ENCODE data around the gene HELZ. TPM values are rescaled to one million over a fixed set of nuclear protein-coding genes. Genes with fewer than 3 reads are reported as not detected.

The HELZ gene
- polyA plus RNA-seq, 1 of the 3 experiments (the other 2 are of a cell fraction) = 4.3 TPM

DNA sequence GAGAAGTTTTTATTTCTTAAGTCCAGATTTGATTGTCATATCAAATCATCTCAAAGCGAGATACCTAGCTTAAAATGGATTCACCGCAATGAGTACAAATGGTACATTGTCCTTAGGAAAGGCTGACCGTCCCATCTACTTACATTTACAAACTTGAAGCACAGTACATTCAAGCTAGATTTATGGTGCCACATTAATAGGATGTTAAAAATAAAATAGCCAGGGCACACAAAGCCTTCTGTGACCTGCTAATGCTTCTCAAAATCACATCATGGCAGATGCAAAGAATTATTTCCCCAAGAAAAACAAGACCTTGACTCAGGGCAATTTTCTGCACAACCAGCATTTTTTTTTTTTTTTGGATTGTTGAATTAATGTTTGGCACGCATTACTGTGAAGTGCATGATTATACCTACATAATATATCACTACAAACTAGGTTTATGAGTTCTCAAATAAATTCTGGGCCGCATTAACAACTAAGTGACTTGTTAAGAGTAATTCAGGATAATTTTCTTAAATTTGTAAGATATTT, 175.3 kb downstream of the HELZ start:
- Histone ChIP-seq H3K4me2 (no peak overlapping the region), H4K20me1 (ENCODE audit: insufficient read depth) (no peaks in the 10 kb centered on the region), H2AFZ (ENCODE audit: low read depth) (no peak overlapping the region), H3K36me3 (replicated peaks in 1 of 2; ENCODE audit: control insufficient read depth in 1 of 2, insufficient read depth in 2 of 2, low read length in 1 of 2) (peaks cover 9 to 32% of the 10 kb centered on the region in 2 experiments), H3K27ac (ENCODE audit: low read depth in 2 of 2, low read length in 1 of 2) (no peak overlapping the region; a peak in 1 of 4 replicates), H3K79me2 (ENCODE audit: insufficient read depth) (no peaks in the 10 kb centered on the region), H3K27me3 (ENCODE audit: insufficient read depth) (no peaks in the 10 kb centered on the region), H3F3A (replicated peaks; ENCODE audit: insufficient read depth) (no peaks in the 10 kb centered on the region), H3K9me2 (no peaks in the 10 kb centered on the region), H3K9ac (no peak overlapping the region), H3K9me3 (no peaks in the 10 kb centered on the region), H3K4me1 (ENCODE audit: control insufficient read depth in 1 of 2, insufficient read depth in 2 of 2, low read depth in 1 of 2, low read length in 1 of 2) (peaks cover 0 to 26% of the 10 kb centered on the region in 2 experiments; a peak in 1 of 4 replicates), H3K4me3 (ENCODE audit: low read depth in 2 of 2, low read length in 1 of 2) (no peak overlapping the region)
- TF ChIP-seq TCF12 (IDR thresholded peaks at IDR 0.05) (no peak), FOXJ3 (CRISPR knock-in tag; IDR thresholded peaks at IDR 0.05) (no peak), CHD2 (IDR thresholded peaks at IDR 0.05; ENCODE audit: low read length, partially characterized antibody) (no peak)
- 98% methylated on average over 5 of the region's 5 CpGs for WGBS (ENCODE audit: low lambda C conversion rate)
- no peak for DNase-seq
- CTCF ChIA-PET = interaction anchor here (0.7 to 5.0 kb wide), 8 partner anchors 8 to 155 kb away, joined by 3 to 21 read pairs (median 4); no protein-coding TSS in a partner anchor
- POLR2A ChIA-PET = interaction anchor here (1.8 kb wide), 1 partner anchor 103 kb away, joined by 4 read pairs; no protein-coding TSS in a partner anchor

DNA sequence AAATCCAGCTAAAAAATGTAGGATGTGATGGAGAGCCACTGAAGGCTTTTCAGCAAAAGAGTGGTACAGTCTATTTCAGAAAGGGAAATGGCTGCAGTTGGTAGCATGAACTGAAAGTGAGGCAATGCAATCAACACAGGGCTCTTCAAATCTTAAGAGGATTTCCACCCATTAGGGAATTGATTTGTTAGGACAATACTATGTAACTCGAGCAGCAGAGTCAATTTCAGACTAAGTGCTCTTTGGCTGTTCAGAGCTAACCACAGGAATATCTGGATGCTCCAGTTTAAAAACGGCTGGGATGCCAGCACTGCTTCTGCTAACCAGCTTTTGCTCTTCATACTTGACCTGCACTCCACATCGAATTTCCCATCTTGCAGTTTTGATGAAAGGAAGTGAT, 176.0 kb downstream of the HELZ start:
- H3K4me3 ChIP-seq (ENCODE audit: low read depth in 2 of 2, low read length in 1 of 2) = no peak overlapping the region
- ChIA-PET POLR2A (interaction anchor here (1.4 to 1.8 kb wide), 2 partner anchors 57 to 102 kb away, joined by 3 to 4 read pairs; no protein-coding TSS in a partner anchor), CTCF (interaction anchor here (0.7 to 5.0 kb wide), 12 partner anchors 9 to 342 kb away, joined by 3 to 21 read pairs (median 4); no protein-coding TSS in a partner anchor)
- H3K36me3 ChIP-seq (replicated peaks in 1 of 2; ENCODE audit: control insufficient read depth in 1 of 2, insufficient read depth in 2 of 2, low read length in 1 of 2) = peaks cover 6 to 25% of the 10 kb centered on the region in 2 experiments
- 81% methylated on average over 3 of the region's 3 CpGs for WGBS (ENCODE audit: low lambda C conversion rate)
- H3K9me2 ChIP-seq = no peaks in the 10 kb centered on the region
- H3F3A ChIP-seq (replicated peaks; ENCODE audit: insufficient read depth) = no peaks in the 10 kb centered on the region
- H3K27ac ChIP-seq (ENCODE audit: low read depth in 2 of 2, low read length in 1 of 2) = no peak overlapping the region
- peaks cover 0 to 26% of the 10 kb centered on the region in 2 experiments; a peak in 1 of 4 replicates for H3K4me1 ChIP-seq (ENCODE audit: control insufficient read depth in 1 of 2, insufficient read depth in 2 of 2, low read depth in 1 of 2, low read length in 1 of 2)
- DNase-seq = no peak
- TF ChIP-seq, protein P1, sequence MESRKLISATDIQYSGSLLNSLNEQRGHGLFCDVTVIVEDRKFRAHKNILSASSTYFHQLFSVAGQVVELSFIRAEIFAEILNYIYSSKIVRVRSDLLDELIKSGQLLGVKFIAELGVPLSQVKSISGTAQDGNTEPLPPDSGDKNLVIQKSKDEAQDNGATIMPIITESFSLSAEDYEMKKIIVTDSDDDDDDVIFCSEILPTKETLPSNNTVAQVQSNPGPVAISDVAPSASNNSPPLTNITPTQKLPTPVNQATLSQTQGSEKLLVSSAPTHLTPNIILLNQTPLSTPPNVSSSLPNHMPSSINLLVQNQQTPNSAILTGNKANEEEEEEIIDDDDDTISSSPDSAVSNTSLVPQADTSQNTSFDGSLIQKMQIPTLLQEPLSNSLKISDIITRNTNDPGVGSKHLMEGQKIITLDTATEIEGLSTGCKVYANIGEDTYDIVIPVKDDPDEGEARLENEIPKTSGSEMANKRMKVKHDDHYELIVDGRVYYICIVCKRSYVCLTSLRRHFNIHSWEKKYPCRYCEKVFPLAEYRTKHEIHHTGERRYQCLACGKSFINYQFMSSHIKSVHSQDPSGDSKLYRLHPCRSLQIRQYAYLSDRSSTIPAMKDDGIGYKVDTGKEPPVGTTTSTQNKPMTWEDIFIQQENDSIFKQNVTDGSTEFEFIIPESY (IDR thresholded peaks at IDR 0.05; ENCODE audit: borderline replicate concordance, low read depth) = no peak
- TF ChIP-seq, protein P2, sequence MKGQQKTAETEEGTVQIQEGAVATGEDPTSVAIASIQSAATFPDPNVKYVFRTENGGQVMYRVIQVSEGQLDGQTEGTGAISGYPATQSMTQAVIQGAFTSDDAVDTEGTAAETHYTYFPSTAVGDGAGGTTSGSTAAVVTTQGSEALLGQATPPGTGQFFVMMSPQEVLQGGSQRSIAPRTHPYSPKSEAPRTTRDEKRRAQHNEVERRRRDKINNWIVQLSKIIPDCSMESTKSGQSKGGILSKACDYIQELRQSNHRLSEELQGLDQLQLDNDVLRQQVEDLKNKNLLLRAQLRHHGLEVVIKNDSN (IDR thresholded peaks at IDR 0.05; ENCODE audit: borderline replicate concordance, low read depth) = no peak
- TF ChIP-seq CHD2 (IDR thresholded peaks at IDR 0.05; ENCODE audit: low read length, partially characterized antibody) = no peak
- TF ChIP-seq EP300 (IDR thresholded peaks at IDR 0.05; ENCODE audit: borderline replicate concordance in 1 of 2, low read depth in 1 of 2, low read length in 1 of 2) = no peak
- no peak for TF ChIP-seq NFIC (IDR thresholded peaks at IDR 0.05; ENCODE audit: borderline replicate concordance)
- no peak for TF ChIP-seq JUND (IDR thresholded peaks at IDR 0.05)
- TF ChIP-seq TCF12 (IDR thresholded peaks at IDR 0.05) = no peak
- TF ChIP-seq, protein P3, sequence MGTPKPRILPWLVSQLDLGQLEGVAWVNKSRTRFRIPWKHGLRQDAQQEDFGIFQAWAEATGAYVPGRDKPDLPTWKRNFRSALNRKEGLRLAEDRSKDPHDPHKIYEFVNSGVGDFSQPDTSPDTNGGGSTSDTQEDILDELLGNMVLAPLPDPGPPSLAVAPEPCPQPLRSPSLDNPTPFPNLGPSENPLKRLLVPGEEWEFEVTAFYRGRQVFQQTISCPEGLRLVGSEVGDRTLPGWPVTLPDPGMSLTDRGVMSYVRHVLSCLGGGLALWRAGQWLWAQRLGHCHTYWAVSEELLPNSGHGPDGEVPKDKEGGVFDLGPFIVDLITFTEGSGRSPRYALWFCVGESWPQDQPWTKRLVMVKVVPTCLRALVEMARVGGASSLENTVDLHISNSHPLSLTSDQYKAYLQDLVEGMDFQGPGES (IDR thresholded peaks at IDR 0.05; ENCODE audit: low read depth, low read length) = no peak
- TF ChIP-seq GATA2 (CRISPR knock-in tag; IDR thresholded peaks at IDR 0.05) = no peak
- TF ChIP-seq FOSL2 (IDR thresholded peaks at IDR 0.05; ENCODE audit: borderline replicate concordance, low read depth) = no peak
- TF ChIP-seq ELF1 (IDR thresholded peaks at IDR 0.05) = no peak
- H2AFZ ChIP-seq (ENCODE audit: low read depth) = no peak overlapping the region
- H3K9me3 ChIP-seq = no peaks in the 10 kb centered on the region
- H3K4me2 ChIP-seq = no peak overlapping the region
- no peaks in the 10 kb centered on the region for H3K79me2 ChIP-seq (ENCODE audit: insufficient read depth)
- no peaks in the 10 kb centered on the region for H3K27me3 ChIP-seq (ENCODE audit: insufficient read depth)
- no peaks in the 10 kb centered on the region for H4K20me1 ChIP-seq (ENCODE audit: insufficient read depth)
- H3K9ac ChIP-seq = no peak overlapping the region
